ENCODE results near the gene NUP98.

NUP98 gene

GRCh38 chr11:3723014-3723708 lies 74.2 kb downstream of the NUP98 start:
- DNase-seq = no peak
- CTCF ChIA-PET = interaction anchor here (1.1 kb wide), 1 partner anchor 85 kb away, joined by 3 read pairs; the partner anchor contains the start of gene PGAP2
- H3K36me3 Mint-ChIP-seq = peaks cover 60% of the 10 kb centered on the region
- no peaks in the 10 kb centered on the region for H3K9me3 Mint-ChIP-seq
- no peaks in the 10 kb centered on the region for H3K27me3 Mint-ChIP-seq
- H3K4me3 Mint-ChIP-seq = no peak overlapping the region
- H3K4me1 Mint-ChIP-seq = no peaks in the 10 kb centered on the region
- no peak overlapping the region for H3K27ac Mint-ChIP-seq

GRCh38 chr11:3722100-3722499 lies 75.3 kb downstream of the NUP98 start:
- DNase-seq = no peak
- Mint-ChIP-seq H3K36me3 (peaks cover 60% of the 10 kb centered on the region), H3K27ac (no peak overlapping the region), H3K4me1 (no peaks in the 10 kb centered on the region), H3K9me3 (no peaks in the 10 kb centered on the region), H3K4me3 (no peak overlapping the region), H3K27me3 (no peaks in the 10 kb centered on the region)
- CTCF ChIA-PET = interaction anchor here (1.1 kb wide), 1 partner anchor 86 kb away, joined by 3 read pairs; the partner anchor contains the start of gene PGAP2

- Mint-ChIP-seq H3K9me3 (no peaks in the 10 kb centered on the region), H3K4me1 (no peaks in the 10 kb centered on the region), H3K4me3 (no peak overlapping the region), H3K36me3 (peaks cover 60% of the 10 kb centered on the region), H3K27me3 (no peaks in the 10 kb centered on the region), H3K27ac (no peak overlapping the region)
- CTCF ChIA-PET = interaction anchor here (0.8 kb wide), 1 partner anchor 88 kb away, joined by 3 read pairs; the partner anchor contains the start of gene PGAP2
- DNase-seq = no peak
These were observed 76.4 kb downstream of the NUP98 start for GRCh38 chr11:3720997-3721396.

DNA sequence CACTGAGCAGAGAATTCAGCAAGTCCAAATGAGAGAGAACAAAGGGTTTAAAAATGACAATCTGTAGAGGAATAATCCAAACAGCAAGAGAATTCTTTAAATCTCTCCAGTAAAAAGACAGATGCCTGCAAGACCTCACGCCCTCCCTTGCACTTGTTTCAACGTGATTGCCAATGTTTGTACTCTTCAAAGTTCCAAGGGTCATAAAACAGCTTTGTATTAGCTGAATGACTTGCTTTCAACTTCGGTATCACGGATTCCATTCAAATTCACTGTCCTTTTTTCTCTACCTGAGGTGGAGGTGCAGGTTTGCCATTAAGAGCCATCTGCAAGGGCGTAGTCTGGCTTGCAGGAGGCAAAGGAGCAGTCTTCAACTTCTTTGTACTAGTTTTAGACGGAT lies 85.1 kb downstream of the NUP98 start:
- CTCF ChIA-PET = interaction anchor here (2.2 kb wide), 1 partner anchor 96 kb away, joined by 8 read pairs; the partner anchor contains the start of gene PGAP2
- Mint-ChIP-seq H3K27ac (no peak overlapping the region), H3K27me3 (no peaks in the 10 kb centered on the region), H3K36me3 (peaks cover 40% of the 10 kb centered on the region), H3K4me1 (no peaks in the 10 kb centered on the region), H3K4me3 (no peak overlapping the region), H3K9me3 (no peaks in the 10 kb centered on the region)
- no peak for DNase-seq

GRCh38 chr11:3710485-3711259 lies 86.7 kb downstream of the NUP98 start:
- peaks cover 40% of the 10 kb centered on the region for H3K36me3 Mint-ChIP-seq
- no peaks in the 10 kb centered on the region for H3K4me1 Mint-ChIP-seq
- CTCF ChIA-PET = interaction anchor here (2.2 kb wide), 1 partner anchor 98 kb away, joined by 8 read pairs; the partner anchor contains the start of gene PGAP2
- H3K27ac Mint-ChIP-seq = no peak overlapping the region
- no peaks in the 10 kb centered on the region for H3K27me3 Mint-ChIP-seq
- DNase-seq = no peak
- no peak overlapping the region for H3K4me3 Mint-ChIP-seq
- H3K9me3 Mint-ChIP-seq = no peaks in the 10 kb centered on the region

- DNase-seq = no peak
- Mint-ChIP-seq H3K4me3 (no peak overlapping the region), H3K27ac (no peak overlapping the region), H3K27me3 (no peaks in the 10 kb centered on the region), H3K4me1 (no peaks in the 10 kb centered on the region), H3K9me3 (no peaks in the 10 kb centered on the region), H3K36me3 (peaks cover 41% of the 10 kb centered on the region)
- CTCF ChIA-PET = interaction anchor here (2.2 kb wide), 1 partner anchor 98 kb away, joined by 8 read pairs; the partner anchor contains the start of gene PGAP2
These were observed 87.4 kb downstream of the NUP98 start for GRCh38 chr11:3709977-3710376.

DNA sequence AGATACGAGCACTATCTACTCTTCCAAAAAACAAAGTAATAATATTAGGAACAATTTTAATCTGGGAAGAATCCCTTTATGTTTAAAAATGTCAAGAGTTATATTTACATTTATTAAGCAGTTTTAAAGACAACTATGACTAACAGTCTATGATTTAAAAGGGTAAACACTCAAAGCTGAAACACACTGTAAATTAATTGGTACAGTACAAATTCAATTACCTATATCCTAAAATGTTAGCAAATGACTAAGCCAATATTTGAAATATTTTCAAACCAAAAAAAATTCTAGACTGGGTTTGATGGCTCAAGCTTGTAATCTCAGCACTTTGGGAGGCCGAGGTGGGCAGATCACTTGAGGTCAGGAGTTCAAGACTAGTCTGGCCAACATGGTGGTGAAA lies 90.2 kb downstream of the NUP98 start:
- no peak overlapping the region for H3K4me3 Mint-ChIP-seq
- H3K36me3 Mint-ChIP-seq = peaks cover 43% of the 10 kb centered on the region
- no peaks in the 10 kb centered on the region for H3K4me1 Mint-ChIP-seq
- no peak overlapping the region for H3K27ac Mint-ChIP-seq
- no peaks in the 10 kb centered on the region for H3K27me3 Mint-ChIP-seq
- no peaks in the 10 kb centered on the region for H3K9me3 Mint-ChIP-seq
- DNase-seq = no peak
- CTCF ChIA-PET = no interaction called here

DNA sequence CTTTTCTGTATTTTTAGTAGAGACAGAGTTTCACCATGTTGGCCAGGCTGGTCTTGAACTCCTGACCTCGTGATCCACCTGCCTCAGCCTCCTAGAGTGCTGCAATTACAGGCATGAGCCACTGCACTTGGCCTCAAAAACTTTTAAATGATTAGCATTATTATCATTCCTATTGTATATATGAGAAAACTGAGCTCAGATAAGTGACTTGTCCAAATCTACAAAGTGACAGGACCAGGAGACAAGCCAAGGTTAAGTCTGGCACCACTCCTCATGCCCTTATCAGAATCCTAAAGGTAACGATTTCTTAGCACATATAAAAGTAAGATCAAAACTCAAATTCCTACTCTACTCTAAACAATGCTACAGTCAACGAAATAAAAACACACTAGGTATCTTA lies 94.0 kb downstream of the NUP98 start:
- Mint-ChIP-seq H3K36me3 (peaks cover 56% of the 10 kb centered on the region), H3K4me1 (no peaks in the 10 kb centered on the region), H3K4me3 (no peak overlapping the region), H3K27me3 (no peaks in the 10 kb centered on the region), H3K9me3 (no peaks in the 10 kb centered on the region), H3K27ac (no peak overlapping the region)
- CTCF ChIA-PET = interaction anchor here (1.1 kb wide), 1 partner anchor 106 kb away, joined by 3 read pairs; no protein-coding TSS in a partner anchor
- no peak for DNase-seq

DNA sequence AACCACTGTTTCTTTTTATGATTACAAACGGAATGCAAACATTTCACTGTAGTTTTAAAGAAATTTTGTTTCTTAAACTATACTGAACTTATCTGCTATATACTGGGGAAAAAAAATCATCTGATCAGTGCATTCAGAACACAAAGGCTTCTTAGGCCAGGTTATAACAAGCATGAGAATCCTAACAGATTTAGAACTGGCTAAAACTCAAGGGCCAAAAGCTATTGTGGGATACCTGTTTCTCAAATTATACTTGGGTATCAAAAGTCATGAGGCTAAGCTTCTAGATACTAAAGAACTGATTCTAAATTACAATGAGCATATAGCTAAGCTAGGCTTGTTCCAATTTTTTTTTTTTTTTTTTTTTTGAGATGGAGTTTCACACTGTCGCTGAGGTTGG lies 96.4 kb downstream of the NUP98 start:
- Mint-ChIP-seq H3K4me1 (no peaks in the 10 kb centered on the region), H3K36me3 (peaks cover 57% of the 10 kb centered on the region), H3K4me3 (no peak overlapping the region), H3K27ac (peak overlapping the region; percentile 19), H3K27me3 (no peaks in the 10 kb centered on the region), H3K9me3 (no peaks in the 10 kb centered on the region)
- DNase-seq = no peak
- CTCF ChIA-PET = interaction anchor here (0.9 kb wide), 1 partner anchor 108 kb away, joined by 4 read pairs; no protein-coding TSS in a partner anchor

DNA sequence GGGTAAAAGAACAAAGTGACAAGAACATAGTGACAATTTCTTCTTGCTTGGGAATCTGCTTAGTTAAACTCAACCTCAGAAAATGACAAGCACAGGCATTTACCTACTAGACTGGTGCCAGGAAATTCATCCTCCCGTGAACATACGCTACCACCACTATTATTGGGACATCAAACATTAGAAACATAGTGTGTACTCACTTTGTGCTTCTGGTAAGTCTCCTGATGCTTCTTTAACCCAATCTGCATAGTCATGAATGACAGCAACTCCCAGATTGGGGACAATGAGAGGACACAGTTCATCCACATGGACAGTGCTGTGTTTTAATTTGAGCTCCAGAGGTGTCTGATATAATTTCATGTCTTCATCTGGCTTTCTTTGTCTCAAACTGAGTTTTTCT lies 96.9 kb downstream of the NUP98 start:
- peak overlapping the region; percentile 19 for H3K27ac Mint-ChIP-seq

GRCh38 chr11:3686751-3687150 lies 110.6 kb downstream of the NUP98 start:
- Mint-ChIP-seq H3K9me3 (no peaks in the 10 kb centered on the region), H3K27ac (no peak overlapping the region), H3K4me3 (no peak overlapping the region), H3K4me1 (peaks cover 13% of the 10 kb centered on the region), H3K36me3 (peaks cover 53% of the 10 kb centered on the region), H3K27me3 (no peaks in the 10 kb centered on the region)
- CTCF ChIA-PET = interaction anchor here (1.1 kb wide), 1 partner anchor 121 kb away, joined by 3 read pairs; the partner anchor contains the start of gene PGAP2
- no peak for DNase-seq

More for the DNA sequence above, 96.9 kb downstream of the NUP98 start:
- Mint-ChIP-seq H3K9me3 (no peaks in the 10 kb centered on the region), H3K4me3 (no peak overlapping the region), H3K4me1 (no peaks in the 10 kb centered on the region), H3K36me3 (peaks cover 60% of the 10 kb centered on the region), H3K27me3 (no peaks in the 10 kb centered on the region)
- CTCF ChIA-PET = interaction anchor here (0.9 kb wide), 1 partner anchor 109 kb away, joined by 4 read pairs; no protein-coding TSS in a partner anchor
- DNase-seq = no peak

DNA sequence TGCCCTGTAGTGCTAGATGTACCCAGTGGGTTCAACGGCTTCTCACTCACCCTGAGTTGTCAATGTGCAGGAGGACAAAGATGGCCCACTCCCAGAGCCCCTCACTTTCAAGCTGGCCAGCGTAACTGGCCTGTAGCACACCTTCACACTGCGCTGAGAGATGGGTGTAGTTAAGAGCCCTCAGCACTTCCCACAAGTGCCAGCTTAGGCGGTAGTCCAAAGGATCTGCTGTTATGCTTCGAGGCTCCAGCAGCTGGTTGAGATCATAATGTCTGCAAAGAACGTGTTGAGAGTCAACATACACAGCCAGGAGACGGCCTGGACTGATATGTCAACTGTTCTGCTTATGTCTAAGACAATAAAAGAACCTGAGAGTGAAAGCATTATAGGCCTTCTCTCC lies 111.4 kb downstream of the NUP98 start:
- Mint-ChIP-seq H3K36me3 (peaks cover 59% of the 10 kb centered on the region), H3K9me3 (no peaks in the 10 kb centered on the region), H3K27me3 (no peaks in the 10 kb centered on the region), H3K4me3 (no peak overlapping the region), H3K27ac (no peak overlapping the region), H3K4me1 (peaks cover 18% of the 10 kb centered on the region)
- CTCF ChIA-PET = interaction anchor here (1.1 kb wide), 1 partner anchor 122 kb away, joined by 3 read pairs; the partner anchor contains the start of gene PGAP2
- DNase-seq = no peak

DNA sequence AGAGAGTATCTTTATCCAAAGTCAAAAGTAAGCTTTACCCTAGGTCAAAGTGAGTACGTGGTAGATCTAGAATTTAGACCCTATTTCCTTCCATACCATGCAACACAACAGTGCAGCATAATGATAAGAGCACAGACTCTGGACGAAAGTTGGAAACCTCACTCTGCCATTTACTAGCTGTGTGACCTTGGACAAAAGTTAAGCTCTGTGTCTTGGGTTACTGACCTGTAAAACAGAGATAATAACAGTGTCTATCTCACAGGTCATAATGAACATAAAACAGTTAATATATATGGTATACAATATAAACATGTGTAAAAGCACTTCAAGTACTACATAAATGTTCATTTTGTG lies 112.6 kb downstream of the NUP98 start:
- Mint-ChIP-seq H3K9me3 (no peaks in the 10 kb centered on the region), H3K36me3 (peaks cover 61% of the 10 kb centered on the region), H3K4me1 (peaks cover 18% of the 10 kb centered on the region), H3K27ac (no peak overlapping the region), H3K27me3 (no peaks in the 10 kb centered on the region), H3K4me3 (no peak overlapping the region)
- CTCF ChIA-PET = interaction anchor here (0.6 to 4.3 kb wide), 3 partner anchors 45 to 633 kb away, joined by 3 to 26 read pairs (median 3); partner anchors contain the start of gene PGAP2
- no peak for DNase-seq

DNA sequence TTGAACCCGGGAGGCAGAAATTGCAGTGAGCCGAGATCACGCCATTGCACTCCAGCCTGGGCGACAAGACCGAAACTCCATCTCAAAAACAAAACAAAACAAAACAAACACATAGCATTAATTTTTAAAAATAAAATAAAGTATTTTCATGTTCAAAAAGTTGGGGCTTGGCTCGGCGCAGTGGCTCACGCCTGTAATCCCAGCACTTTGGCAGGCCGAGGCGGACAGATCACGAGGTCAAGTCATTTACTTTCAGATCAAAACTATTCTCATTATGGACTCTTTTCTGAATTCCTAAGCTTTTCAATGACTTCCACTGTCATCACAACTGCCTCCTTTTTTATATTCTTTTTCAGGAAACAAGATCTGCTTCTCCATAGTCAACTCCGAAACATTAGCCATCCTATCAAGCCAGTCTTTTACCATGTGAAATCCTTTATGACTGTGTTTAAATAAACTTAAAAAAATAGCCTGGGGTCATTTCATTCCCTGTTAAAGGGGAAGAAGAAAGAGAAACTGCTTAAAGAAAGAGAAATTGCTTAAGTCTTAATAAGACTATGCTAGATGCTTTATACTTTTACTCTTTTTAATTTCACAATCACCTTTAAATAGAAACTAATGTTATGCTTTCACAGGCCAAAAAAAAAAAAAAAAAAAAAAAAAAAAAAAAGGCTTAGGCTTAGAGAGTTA lies 113.1 kb downstream of the NUP98 start:
- Mint-ChIP-seq H3K27me3 (no peaks in the 10 kb centered on the region), H3K27ac (no peak overlapping the region), H3K9me3 (no peaks in the 10 kb centered on the region), H3K4me3 (no peak overlapping the region), H3K36me3 (peaks cover 65% of the 10 kb centered on the region), H3K4me1 (peaks cover 18% of the 10 kb centered on the region)
- DNase-seq = no peak
- CTCF ChIA-PET = interaction anchor here (0.6 to 4.3 kb wide), 3 partner anchors 46 to 633 kb away, joined by 3 to 26 read pairs (median 3); partner anchors contain the start of gene PGAP2
